ENCODE results near the gene ZCWPW2. TPM values are rescaled to one million over a fixed set of nuclear protein-coding genes. Genes with fewer than 3 reads are reported as not detected.

ZCWPW2 gene
- total RNA-seq, 1 experiment from 2014 or later: not detected

DNA sequence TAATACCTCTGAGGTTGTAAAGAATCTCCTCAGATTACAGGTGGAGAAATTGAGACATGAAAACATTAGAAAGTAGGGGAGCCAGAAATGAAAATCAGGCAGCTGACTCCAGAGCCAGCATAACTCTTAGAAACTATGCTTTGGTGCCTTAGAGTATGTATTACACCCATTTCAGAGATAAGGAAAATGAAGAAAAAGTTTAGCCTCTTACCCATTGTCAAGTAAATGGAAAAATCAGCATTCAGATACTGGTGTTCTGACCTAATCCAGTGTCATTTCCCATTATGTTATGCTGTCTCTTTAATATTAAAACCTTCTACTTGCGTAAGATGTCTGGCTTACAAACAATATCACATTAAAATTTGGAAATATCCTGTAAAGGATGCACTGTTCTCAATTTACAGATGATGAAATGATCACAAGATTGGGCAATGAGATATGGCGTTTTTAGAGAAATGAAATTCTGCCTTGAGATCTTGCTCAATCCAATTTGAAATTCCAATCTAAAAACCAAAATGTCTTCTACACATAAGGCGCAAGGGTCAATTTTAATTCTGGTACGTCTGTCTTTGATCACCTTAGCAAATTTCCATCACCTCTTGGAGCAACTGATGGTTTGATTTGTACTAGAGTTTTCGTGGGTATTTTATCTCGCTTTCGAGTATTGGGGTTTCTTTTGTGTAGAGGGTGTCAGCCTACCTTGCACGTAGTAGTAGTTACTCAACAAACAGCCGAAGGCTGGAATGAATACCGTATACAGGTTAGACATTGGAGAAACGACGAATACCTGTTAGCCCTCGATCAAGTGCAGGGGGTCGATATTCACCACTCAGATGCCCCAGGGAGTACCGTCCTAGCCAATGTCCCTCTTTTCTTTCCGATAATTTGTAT, 902 bp upstream of the ZCWPW2 start:
- Mint-ChIP-seq H3K36me3 (ENCODE audit: insufficient read depth, unreplicated experiment) (peaks cover 22% of the 10 kb centered on the region), H3K27me3 (ENCODE audit: unreplicated experiment) (no peaks in the 10 kb centered on the region), H3K27ac (ENCODE audit: unreplicated experiment) (peak overlapping the region; percentile 83), H3K4me3 (ENCODE audit: low read depth, unreplicated experiment) (peak overlapping the region; percentile 81), H3K4me1 (ENCODE audit: low read depth, unreplicated experiment) (peaks cover 16% of the 10 kb centered on the region), H3K9me3 (ENCODE audit: low read depth, unreplicated experiment) (no peaks in the 10 kb centered on the region)
- intact Hi-C loops (cut with micrococcal nuclease; ENCODE audit: unreplicated experiment): no loop called here
- BruUV-seq (replicated peaks): TSS peak; percentile 48
- no peak for DNase-seq
- CTCF ChIA-PET: no interaction called here
- TF ChIP-seq, protein P1, sequence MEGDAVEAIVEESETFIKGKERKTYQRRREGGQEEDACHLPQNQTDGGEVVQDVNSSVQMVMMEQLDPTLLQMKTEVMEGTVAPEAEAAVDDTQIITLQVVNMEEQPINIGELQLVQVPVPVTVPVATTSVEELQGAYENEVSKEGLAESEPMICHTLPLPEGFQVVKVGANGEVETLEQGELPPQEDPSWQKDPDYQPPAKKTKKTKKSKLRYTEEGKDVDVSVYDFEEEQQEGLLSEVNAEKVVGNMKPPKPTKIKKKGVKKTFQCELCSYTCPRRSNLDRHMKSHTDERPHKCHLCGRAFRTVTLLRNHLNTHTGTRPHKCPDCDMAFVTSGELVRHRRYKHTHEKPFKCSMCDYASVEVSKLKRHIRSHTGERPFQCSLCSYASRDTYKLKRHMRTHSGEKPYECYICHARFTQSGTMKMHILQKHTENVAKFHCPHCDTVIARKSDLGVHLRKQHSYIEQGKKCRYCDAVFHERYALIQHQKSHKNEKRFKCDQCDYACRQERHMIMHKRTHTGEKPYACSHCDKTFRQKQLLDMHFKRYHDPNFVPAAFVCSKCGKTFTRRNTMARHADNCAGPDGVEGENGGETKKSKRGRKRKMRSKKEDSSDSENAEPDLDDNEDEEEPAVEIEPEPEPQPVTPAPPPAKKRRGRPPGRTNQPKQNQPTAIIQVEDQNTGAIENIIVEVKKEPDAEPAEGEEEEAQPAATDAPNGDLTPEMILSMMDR (IDR thresholded peaks at IDR 0.05; ENCODE audit: unreplicated experiment): no peak

GRCh38 chr3:28348265-28348628, 274 bp upstream of the ZCWPW2 start:
- peaks cover 22% of the 10 kb centered on the region for H3K36me3 Mint-ChIP-seq (ENCODE audit: insufficient read depth, unreplicated experiment)
- BruUV-seq (replicated peaks): no TSS peak
- no peak for DNase-seq
- CTCF ChIA-PET: interaction anchor here (0.5 to 1.1 kb wide), 2 partner anchors 31 to 667 kb away, joined by 3 to 4 read pairs; no protein-coding TSS in a partner anchor
- intact Hi-C loops (cut with micrococcal nuclease; ENCODE audit: unreplicated experiment): no loop called here
- H3K9me3 Mint-ChIP-seq (ENCODE audit: low read depth, unreplicated experiment): no peaks in the 10 kb centered on the region
- TF ChIP-seq, protein P1 (IDR thresholded peaks at IDR 0.05; ENCODE audit: unreplicated experiment): no peak
- no peaks in the 10 kb centered on the region for H3K27me3 Mint-ChIP-seq (ENCODE audit: unreplicated experiment)
- peak overlapping the region; percentile 83 for H3K27ac Mint-ChIP-seq (ENCODE audit: unreplicated experiment)
- peaks cover 11% of the 10 kb centered on the region for H3K4me1 Mint-ChIP-seq (ENCODE audit: low read depth, unreplicated experiment)
- peak overlapping the region; percentile 81 for H3K4me3 Mint-ChIP-seq (ENCODE audit: low read depth, unreplicated experiment)

- peaks cover 22% of the 10 kb centered on the region for H3K36me3 Mint-ChIP-seq (ENCODE audit: insufficient read depth, unreplicated experiment)
- H3K27ac Mint-ChIP-seq (ENCODE audit: unreplicated experiment): peak overlapping the region; percentile 83
- H3K4me1 Mint-ChIP-seq (ENCODE audit: low read depth, unreplicated experiment): peaks cover 8% of the 10 kb centered on the region
- no peak for DNase-seq
- peak overlapping the region; percentile 81 for H3K4me3 Mint-ChIP-seq (ENCODE audit: low read depth, unreplicated experiment)
- CTCF ChIA-PET: interaction anchor here (0.6 to 1.2 kb wide), 3 partner anchors 10 to 277 kb away, joined by 3 read pairs; no protein-coding TSS in a partner anchor
- BruUV-seq (replicated peaks): TSS peak; percentile 58
- H3K9me3 Mint-ChIP-seq (ENCODE audit: low read depth, unreplicated experiment): peaks cover 2% of the 10 kb centered on the region
- TF ChIP-seq, protein P1 (IDR thresholded peaks at IDR 0.05; ENCODE audit: unreplicated experiment): no peak
- H3K27me3 Mint-ChIP-seq (ENCODE audit: unreplicated experiment): no peaks in the 10 kb centered on the region
- intact Hi-C loops (cut with micrococcal nuclease; ENCODE audit: unreplicated experiment): no loop called here
These were observed 1.0 kb downstream of the ZCWPW2 start for GRCh38 chr3:28349469-28350000.

- BruUV-seq (replicated peaks): no TSS peak
- DNase-seq: no peak
- H3K36me3 Mint-ChIP-seq (ENCODE audit: insufficient read depth, unreplicated experiment): no peaks in the 10 kb centered on the region
- no peaks in the 10 kb centered on the region for H3K27me3 Mint-ChIP-seq (ENCODE audit: unreplicated experiment)
- no peak overlapping the region for H3K27ac Mint-ChIP-seq (ENCODE audit: unreplicated experiment)
- H3K9me3 Mint-ChIP-seq (ENCODE audit: low read depth, unreplicated experiment): peaks cover 8% of the 10 kb centered on the region
- TF ChIP-seq, protein P1 (IDR thresholded peaks at IDR 0.05; ENCODE audit: unreplicated experiment): no peak
- no peak overlapping the region for H3K4me3 Mint-ChIP-seq (ENCODE audit: low read depth, unreplicated experiment)
- CTCF ChIA-PET: no interaction called here
- intact Hi-C loops (cut with micrococcal nuclease; ENCODE audit: unreplicated experiment): no loop called here
- H3K4me1 Mint-ChIP-seq (ENCODE audit: low read depth, unreplicated experiment): no peaks in the 10 kb centered on the region
These were observed 27.9 kb downstream of the ZCWPW2 start for GRCh38 chr3:28376424-28376823.

Measured in Calu3 (cell line).